ENCODE measurements around the gene POC1A.

Gene POC1A

GRCh38 chr3:52083556-52084087 is 70.6 kb downstream of the POC1A start:
- no peak for DNase-seq

- no peak for DNase-seq
Measured at GRCh38 chr3:52082951-52083350, 71.3 kb downstream of the POC1A start.

GRCh38 chr3:52080830-52081719 is 73.1 kb downstream of the POC1A start:
- no peak for DNase-seq

- no peak for DNase-seq
Measured at GRCh38 chr3:52079958-52080357, 74.3 kb downstream of the POC1A start.

- DNase-seq, result no peak
Measured at GRCh38 chr3:52078781-52079560, 75.3 kb downstream of the POC1A start.

- no peak for DNase-seq
Measured at GRCh38 chr3:52077925-52078324, 76.3 kb downstream of the POC1A start.

GRCh38 chr3:52076896-52077780 is 77.1 kb downstream of the POC1A start:
- no peak for DNase-seq

- no peak for DNase-seq
Measured at GRCh38 chr3:52073490-52073889, 80.7 kb downstream of the POC1A start.

- no peak for DNase-seq
Measured at GRCh38 chr3:52072471-52072870, 81.8 kb downstream of the POC1A start.

GRCh38 chr3:52072020-52072419 is 82.2 kb downstream of the POC1A start:
- DNase-seq, result no peak

- DNase-seq, result no peak
Measured at GRCh38 chr3:52070724-52071621, 83.2 kb downstream of the POC1A start.

GRCh38 chr3:52069855-52070254 is 84.4 kb downstream of the POC1A start:
- no peak for DNase-seq

GRCh38 chr3:52069135-52069534 is 85.1 kb downstream of the POC1A start:
- no peak for DNase-seq

- no peak for DNase-seq
Measured at GRCh38 chr3:52068730-52069129, 85.5 kb downstream of the POC1A start.

- no peak for DNase-seq
Measured at GRCh38 chr3:52068055-52068571, 86.1 kb downstream of the POC1A start.

GRCh38 chr3:52067526-52067925 is 86.7 kb downstream of the POC1A start:
- no peak for DNase-seq

- DNase-seq, result no peak
Measured at GRCh38 chr3:52067046-52067445, 87.2 kb downstream of the POC1A start.

GRCh38 chr3:52065264-52065756 is 88.9 kb downstream of the POC1A start:
- no peak for DNase-seq

- no peak for DNase-seq
Measured at GRCh38 chr3:52064561-52064960, 89.7 kb downstream of the POC1A start.

GRCh38 chr3:52063026-52063723 is 91.0 kb downstream of the POC1A start:
- DNase-seq, result no peak

- DNase-seq, result no peak
Measured at GRCh38 chr3:52062505-52062904, 91.7 kb downstream of the POC1A start.
